Hepatic stellate cell (primary cell): ENCODE data around the gene EFCAB3.
A peak's percentile ranks its signal among the peaks of the same experiment; 100 is the strongest.
"Not testable (repeated sequence)": the region's sequence is repeated elsewhere in the genome, so short reads cannot be mapped to it uniquely, and the experiment has no call there.

Experiments used
- DNase-seq: peaks from one replicate; pipeline ENCODE4 v3.0.0; 2011; ENCODE audit warnings: low spot score

EFCAB3 gene

DNA sequence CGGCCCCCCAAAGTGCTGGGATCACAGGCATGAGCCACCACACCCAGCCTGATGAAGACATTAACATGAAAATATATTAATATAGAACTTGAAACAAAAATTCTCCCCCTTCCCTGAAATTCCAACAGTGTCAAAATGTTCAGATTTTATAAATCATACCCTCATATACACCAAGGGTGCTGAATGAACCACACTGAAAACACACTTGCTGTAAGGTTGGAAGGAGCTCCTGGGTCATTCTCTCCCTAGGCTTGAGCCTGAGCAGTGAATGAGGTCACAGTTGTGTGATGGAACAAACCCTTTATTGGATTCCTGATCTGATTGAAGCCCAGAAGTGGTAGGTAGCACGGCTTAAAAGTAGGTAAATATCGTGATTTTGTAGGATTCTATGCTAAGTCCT, at the start of gene EFCAB3:
TSS of gene EFCAB3 (plus strand) at position 301 of the 400 bp plus-strand sequence. CDS start 2,427 bp downstream, outside the sequence.
- no peak for DNase-seq

DNA sequence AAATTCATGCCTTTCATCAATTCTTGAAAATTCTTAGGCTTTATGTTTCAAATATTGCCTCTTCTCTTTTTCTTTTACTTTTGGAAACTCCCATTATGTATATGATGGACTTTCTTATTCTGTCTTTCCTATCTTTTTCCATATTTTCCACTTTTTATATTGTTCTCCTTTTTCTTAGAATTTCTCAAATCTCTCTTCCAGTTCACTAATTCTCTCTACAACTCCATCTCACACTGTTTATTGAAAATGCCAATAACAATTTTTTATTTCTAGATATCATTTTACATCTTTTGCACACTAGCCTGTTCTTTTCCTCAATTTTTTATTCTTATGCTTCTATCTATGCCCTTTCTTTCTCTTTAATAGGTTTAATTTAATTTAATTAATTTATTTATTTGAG, 43.8 kb upstream of the EFCAB3 start:
- no peak for DNase-seq

DNA sequence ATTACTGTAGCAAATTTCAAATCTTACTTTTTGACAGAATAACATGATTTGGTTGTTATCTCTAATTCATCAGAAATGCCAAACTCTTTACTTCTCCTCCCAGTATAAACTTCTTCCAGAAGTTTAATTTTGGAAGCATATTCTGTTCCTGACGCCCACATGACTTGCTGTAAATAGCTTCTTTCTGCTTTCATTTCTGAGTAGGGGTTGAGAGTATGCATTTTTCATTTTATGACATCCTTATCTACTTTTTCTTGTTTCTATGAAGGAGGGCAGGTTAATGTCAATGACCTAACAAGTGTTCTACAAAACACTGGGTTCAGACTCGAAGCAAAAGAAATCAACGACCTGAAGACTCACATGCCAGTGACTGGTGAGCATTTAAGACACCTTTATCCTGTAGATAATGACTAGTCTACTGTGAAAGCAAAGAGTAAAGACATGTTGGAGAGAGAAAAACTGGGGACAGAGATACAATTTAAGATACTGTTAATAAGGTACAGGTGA, 36.5 kb upstream of the EFCAB3 start:
- DNase-seq, result no peak

DNA sequence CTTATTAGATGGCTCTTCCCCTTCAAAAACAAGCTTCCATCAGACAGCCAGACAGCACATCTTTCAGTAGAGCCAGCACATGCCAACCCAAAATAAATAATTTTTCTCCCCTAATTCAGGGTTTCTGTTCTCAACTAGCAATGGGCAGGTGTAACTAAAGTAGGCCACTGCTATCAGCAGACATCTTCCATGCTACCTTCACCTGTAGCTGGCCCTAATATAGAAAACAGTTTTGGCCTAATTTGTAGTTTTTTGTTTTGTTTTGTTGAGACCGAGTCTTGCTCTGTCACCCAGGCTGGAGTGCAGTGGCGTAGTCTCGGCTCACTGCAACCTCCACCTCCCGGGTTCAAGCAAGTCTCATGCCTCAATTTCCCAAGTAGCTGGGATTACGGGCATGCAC, 29.2 kb upstream of the EFCAB3 start:
- DNase-seq, result no peak

DNA sequence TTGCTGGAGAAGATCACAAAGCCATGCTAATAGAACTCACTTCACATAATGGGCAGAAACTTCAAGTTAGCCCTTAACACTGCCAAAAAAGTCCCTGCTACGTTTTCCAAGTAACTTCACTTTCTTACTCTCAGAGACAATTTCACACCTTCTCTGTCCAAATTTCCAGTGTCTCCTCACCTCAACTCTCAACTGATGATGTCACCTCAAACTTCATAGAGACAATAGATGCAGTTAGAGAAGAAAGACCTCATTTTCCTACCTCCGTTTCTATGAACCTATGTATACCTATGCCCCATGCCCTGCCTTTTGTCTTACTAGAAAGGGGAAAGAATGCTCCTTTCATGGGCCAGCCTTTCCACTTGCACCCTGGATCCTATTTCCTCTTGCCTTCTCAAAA, 14.2 kb upstream of the EFCAB3 start:
- no peak for DNase-seq

DNA sequence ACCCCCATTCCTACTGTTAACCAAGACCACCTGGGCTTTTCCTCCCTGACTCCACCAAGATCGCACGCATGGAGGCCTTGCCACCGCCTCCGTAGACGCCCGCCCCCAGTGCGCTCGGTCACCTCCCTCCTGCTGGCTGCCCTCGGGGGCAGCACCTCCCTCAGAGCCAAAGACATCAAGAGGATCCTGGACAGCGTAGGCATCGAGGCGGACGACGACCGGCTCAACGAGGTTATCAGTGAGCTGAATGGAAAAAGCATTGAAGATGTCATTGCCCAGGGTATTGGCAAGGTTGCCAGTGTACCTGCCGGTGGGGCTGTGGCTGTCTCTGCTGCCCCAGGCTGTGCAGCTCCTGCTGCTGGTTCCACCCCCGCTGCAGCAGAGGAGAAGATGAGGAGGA, 1.2 kb downstream of the EFCAB3 start:
- no peak for DNase-seq

DNA sequence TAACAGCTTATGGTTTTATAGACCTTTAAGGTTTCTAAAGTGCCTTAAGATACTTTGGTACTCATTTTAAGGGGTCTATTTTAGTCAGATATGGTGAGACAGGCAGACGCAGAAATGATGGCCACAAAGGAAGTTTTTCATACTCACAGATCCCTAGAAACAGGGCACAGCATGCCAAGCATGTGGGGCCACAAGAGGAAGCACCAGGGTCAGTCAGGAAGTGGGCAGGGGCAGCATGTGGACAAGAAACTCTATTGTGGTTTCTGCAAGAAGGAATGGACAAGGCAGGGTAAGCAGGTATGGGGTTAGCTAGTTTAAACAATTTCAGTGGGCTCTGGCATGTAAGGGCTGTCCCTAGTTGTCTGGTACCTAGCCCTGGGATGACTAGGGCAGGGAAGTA, 8.5 kb downstream of the EFCAB3 start:
- DNase-seq, result no peak

DNA sequence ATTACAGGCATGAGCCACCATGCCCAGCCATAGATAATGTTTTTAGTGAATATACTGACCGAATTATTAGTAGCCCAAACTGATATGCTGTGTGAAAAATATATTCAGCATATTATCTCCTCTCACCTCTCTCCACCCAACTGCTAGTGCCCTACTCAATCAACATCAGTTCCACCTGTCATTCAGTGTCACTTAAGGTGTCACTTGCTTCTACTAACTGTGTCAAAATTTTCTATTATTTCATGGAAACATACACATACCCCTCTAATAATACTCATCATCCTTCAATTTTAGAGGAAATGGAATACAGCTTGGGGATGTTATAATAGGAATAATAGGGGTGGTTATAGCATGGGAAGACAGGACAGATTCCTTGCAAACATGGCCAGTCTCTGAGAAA, 12.6 kb downstream of the EFCAB3 start:
- no peak for DNase-seq

DNA sequence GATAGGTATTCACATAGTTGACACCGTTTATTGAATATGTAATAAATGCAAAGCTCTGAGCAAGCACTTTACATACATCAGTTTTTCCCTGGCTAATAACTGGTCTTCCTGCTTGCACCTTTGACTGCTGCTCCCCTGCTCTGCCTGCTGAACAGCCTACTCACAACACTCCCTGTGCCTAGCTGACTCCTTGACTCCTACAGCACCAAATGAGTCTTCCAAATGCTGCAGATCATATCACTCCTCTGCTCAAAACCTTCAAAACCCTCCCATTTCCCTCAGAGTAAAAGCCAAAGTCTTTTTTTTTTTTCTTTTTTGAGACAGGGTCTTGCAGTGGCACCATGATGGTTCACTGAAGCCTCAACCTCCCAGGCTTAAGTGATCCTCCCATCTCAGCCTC, 18.5 kb downstream of the EFCAB3 start:
- no peak for DNase-seq

DNA sequence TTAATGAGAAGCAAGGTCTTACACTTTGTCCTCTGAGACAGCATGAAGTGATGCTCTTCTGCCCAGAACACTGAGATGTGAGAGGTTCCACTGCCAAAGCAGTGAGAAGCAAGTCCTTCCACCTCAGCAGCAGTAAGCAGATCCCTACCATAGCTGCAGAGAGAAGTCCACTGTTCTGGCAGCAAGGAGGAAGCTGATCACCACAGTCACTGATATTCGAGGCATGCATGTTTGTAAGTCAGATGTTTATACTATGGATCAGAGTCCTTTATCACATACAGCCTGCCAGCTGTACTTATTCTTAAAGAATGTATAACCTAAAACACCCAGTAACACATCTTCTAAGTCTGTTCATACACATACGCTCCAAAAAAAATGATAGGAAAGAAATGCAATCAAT, 25.1 kb downstream of the EFCAB3 start:
- no peak for DNase-seq

DNA sequence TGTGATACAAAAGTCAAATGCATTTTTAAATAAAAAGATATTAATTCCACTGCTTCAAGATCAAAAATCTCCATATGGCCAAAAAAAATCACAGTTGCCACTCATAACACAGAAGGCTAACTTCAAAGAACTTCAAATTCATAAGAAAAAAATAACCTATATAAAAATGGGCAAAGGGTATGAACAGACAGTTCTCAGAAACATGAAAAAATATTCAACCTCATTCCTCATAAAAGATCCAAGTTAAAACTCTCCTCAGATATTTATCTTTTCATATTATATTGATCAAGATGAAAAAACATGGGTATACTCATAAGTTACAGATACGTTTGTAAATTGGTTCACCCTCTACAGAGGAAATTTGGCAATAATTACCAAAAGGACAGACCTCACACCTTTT, 32.7 kb downstream of the EFCAB3 start:
- not testable (repeated sequence) for DNase-seq

DNA sequence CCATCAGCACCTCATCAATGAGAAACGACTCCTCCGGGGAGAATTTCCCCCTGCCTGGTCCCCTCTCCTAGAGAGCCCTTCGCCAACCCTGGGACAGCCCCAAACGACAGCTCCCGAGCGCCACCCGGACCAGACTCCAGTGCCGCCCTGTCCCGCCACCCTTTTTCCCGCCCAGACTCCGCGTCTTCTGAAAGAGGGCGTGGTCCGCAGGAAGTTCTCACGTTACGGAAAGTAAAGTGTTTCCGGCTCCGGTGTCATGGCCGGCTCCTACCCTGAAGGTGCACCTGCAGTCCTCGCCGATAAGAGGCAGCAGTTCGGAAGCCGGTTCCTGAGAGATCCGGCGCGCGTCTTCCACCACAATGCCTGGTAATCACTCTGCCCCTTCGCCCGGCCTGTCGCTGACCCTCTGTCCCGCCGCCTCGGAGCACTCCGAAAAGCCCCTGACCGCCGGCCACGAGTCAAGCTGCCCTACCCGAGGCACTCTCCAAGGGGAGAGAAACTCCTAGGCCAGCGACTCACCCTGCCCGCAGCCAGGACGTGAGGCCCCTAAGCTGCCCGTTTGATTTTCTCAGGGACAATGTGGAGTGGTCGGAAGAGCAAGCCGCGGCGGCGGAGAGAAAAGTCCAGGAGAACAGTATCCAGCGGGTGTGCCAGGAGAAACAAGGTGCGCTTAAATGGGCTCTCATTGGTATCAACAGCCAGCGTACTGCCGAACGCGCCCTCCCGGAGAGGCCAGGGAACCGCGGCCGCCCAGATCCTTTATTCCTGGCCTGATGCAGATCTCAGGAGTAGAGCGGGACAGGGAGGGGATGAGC, 43.5 kb downstream of the EFCAB3 start, which contains the start of gene METTL2A:
TSS of gene METTL2A (plus strand) at position 251 of the 815 bp plus-strand sequence. CDS start at position 257, 6 bp downstream.
- peak; percentile 57 for DNase-seq

DNA sequence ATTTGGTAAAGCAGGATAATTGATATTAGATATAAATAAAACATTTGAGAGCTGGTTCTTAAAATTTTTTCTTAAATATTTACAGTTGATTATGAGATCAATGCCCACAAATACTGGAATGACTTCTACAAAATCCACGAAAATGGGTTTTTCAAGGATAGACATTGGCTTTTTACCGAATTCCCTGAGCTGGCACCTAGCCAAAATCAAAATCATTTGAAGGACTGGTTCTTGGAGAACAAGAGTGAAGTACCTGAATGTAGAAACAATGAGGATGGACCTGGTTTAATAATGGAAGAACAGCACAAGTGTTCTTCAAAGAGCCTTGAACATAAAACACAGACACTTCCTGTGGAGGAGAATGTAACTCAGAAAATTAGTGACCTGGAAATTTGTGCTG, 45.9 kb downstream of the EFCAB3 start:
- not testable (repeated sequence) for DNase-seq

DNA sequence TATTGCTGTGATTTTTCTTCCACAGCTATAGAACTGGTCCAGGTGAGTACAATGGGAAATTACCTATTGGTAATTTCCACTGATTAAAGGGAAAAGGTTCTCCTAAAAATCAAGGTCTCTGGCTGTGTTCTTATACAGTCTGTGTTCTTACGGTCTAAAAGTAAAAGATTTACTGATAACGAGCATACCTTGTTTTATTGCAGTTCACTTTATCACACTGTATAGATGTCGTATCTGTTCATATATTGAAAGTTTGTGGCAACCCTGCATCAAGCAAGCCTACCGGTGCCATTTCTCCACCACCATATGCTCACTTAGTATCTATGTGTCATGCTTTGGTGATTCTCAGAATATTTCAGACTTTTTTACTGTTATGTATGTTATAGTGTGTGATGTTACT, 54.9 kb downstream of the EFCAB3 start:
- not testable (repeated sequence) for DNase-seq

DNA sequence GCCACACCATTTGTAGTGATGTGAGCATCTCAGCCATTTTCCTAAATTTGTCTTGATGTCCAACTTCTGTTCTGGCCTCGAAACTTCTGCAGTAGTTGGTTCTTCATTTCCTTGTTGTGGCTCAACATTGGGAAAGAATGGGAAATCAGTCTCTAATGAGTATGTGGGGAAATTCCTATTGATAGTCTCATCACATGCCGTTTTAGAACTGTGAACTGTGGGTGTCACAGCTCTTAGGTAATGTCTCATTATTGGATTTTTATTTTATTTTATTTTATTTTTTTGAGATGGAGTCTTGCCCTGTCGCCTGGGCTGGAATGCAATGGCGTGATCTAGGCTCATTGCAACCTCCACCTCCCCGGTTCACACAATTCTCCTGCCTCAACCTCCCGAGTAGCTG, 60.8 kb downstream of the EFCAB3 start:
- DNase-seq, result not testable (repeated sequence)

DNA sequence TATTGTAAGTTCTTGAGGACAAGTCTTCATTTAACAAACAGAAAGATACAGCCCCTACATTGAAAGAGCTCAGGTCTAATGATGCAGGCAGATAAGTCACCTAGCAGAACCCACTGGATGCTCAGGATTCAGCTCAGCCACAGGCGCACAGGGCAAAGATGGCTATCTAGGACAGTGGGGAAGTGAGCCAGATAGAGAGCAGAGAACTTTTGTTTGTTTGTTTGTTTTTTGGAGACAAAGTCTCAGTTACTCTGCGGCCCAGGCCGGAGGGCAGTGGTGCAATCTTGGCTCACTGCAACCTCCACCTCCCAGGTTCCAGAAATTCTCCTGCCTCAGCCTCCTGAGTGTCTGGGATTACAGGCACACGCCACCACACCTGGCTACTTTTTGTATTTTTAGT, 63.7 kb downstream of the EFCAB3 start:
- no peak for DNase-seq

DNA sequence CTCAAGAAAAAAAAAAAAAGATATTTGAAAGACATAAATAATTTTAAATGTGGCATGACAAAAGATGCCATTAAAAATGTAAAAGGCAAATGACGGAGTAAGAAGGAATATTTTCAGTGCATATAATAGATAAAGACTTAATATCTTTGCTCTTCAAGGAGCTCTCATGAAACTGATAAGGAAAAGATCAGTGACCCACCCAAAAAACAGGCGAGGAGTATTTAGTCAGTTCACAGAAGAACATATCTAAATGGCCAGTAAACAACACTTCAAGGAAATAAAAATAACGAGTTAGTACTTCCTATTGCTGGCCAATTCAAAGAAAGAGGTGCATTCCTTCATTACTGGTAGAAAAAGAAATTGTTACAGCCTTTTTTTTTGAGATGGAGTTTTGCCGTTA, 65.4 kb downstream of the EFCAB3 start:
- DNase-seq, result not testable (repeated sequence)

DNA sequence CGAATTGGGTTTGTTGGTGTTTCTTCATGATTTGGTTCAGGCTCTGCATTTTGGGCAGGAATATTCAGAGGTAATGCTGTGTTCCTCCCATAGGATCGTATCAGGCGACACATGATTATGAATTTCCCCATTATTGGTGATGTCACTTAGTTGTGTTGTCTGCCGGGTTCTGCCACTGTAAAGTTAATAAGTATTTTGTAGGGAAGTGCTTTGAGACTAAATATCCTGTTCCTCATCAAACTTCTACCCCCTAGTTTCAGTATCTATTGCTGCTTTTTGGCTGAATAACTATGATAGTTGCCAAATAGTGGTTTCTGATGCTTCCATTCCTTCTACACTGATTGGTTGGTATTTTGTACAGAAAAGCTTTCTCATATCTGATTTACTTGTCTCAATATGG, 71.8 kb downstream of the EFCAB3 start:
- DNase-seq, result not testable (repeated sequence)

DNA sequence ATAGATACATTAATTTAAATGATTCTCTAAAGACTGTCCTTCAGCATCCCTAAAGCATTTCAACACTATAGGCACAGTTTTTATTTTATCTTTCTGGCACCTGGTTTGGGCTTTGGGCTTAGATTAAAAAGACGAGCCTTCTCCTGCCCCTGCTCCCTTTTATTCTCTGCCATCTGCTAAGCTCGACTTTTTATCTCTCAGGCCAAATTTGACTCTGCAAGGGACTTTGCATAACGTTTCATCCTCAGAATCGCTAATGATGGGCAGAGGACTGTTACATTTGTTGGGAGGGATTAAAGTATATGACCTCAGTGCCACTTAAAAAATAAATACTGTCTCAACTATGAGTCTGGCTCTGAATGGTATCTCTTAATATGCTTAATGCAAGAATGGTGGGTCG, 72.7 kb downstream of the EFCAB3 start:
- DNase-seq, result not testable (repeated sequence)

DNA sequence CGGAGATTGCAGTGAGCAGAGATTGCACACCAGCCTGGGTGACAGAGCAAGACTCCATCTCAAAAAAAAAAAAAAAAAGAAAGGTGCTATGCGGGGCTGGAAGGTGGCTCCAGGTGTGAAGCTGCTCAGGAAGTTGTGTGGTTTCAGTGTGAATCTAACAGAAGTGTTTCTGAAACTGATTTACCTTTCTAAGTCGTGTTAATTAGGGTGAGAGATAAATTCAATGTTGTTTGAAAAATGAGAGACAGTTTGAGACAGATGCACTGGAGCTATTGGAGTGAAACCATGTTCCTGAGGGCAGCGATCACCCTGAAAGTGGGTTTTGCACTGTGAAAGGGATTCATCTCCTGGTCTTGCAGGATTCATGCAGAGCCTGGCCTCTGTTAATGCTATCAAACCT, 73.3 kb downstream of the EFCAB3 start:
- DNase-seq, result not testable (repeated sequence)

DNA sequence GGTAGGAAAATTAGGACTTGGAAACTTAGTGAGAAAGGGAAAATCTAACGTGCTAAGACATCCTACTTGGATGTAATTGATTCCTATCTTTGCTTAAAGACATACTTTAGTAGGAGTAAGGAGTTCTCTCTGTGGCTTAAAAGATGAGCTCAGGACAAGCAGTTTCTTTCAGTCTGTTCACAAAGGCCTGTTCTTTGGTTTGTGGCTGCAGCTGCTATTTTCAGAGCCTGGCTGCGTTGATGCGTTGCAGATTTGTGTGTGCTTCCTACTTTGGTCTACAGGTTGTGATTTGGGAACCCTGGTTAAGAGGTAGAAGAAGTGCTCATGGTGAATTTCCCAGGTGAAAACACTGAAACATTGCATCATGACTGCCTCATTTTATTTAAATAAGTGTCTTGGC, 73.8 kb downstream of the EFCAB3 start:
- DNase-seq, result not testable (repeated sequence)

DNA sequence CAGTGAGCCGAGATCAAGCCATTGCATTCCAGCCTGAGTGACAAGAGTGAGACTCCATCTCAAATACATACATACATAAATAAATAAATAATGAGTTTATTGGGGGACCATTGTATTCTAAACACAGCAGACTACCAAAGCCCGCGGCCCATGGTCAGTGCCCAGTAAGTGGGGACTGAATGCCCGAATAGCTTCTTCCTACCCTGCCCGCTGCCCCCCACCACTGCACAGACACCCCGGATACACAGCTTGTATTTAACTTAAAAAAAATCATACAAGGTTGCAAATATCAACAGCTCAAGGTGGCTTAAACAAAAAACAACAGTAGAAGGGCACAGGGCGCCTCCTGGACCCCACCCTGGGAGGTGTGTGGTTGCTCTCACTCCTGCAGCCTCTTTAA, 75.7 kb downstream of the EFCAB3 start:
- DNase-seq, result no peak

DNA sequence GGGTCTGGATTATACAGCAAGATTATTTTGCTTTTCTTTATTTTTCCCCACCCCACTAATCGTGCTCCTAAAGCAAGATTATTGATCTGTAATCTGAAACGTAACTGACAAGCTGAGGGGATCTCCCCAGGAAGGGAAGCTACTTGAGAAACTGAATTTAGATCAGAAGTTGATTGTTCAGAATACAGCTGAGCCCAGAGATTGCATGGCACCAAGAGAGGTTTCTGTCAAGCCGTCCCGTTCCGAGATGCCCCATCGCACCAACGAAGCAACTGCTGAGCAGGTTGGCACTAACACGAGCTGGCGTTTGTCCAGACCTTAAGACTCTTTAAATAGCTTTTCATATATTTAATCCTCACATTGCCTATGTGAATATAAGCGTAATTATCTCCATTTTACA, 78.1 kb downstream of the EFCAB3 start:
- DNase-seq, result not testable (repeated sequence)

DNA sequence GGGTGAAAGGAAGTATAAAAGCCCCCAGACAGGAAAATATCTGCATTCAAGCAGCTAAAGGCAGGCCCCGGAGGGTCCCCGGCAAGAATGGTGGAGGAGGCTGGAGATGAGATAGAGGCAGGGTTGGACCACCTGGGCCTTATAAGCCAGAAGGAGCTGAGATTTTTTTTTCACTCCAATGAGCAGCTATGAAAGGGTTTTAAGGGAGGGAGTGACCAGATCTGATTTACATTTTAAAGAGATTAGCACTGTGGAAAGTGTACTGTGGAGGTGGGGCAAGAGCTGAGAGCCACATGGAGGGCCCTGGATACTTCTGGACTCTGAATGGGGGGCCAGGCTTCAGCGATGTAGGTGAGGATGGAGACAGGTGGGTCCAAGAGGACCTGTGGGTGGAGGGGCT, 84.1 kb downstream of the EFCAB3 start:
- not testable (repeated sequence) for DNase-seq
